ENCODE measurements around the gene DPP6. TPM values are rescaled to one million over a fixed set of nuclear protein-coding genes. Genes with fewer than 3 reads are reported as not detected.

DPP6 gene
- total RNA-seq, 2 experiments from 2014 or later: not detected

- Histone ChIP-seq H2AFZ (ENCODE audit: low read length) (no peak overlapping the region), H3K79me2 (ENCODE audit: insufficient read depth, low read depth, low read length) (no peaks in the 10 kb centered on the region), H3K4me3 (ENCODE audit: low read depth, low read length, poor library complexity, severe bottlenecking) (no peak overlapping the region), H3K4me2 (ENCODE audit: low read length) (no peak overlapping the region), H4K20me1 (ENCODE audit: insufficient read depth, low read length) (no peaks in the 10 kb centered on the region; the same call in 1 of the 2 replicates), H3K4me1 (ENCODE audit: insufficient read depth, low read length, poor library complexity, severe bottlenecking) (no peaks in the 10 kb centered on the region), H3K36me3 (ENCODE audit: insufficient read depth, low read length) (no peaks in the 10 kb centered on the region), H3K9me2 (ENCODE audit: insufficient read depth, low read length) (no peaks in the 10 kb centered on the region), H3K27ac (ENCODE audit: low read depth, low read length, poor library complexity, severe bottlenecking) (no peak overlapping the region), H3K9me3 (ENCODE audit: low read length) (no peaks in the 10 kb centered on the region)
- ChIA-PET CTCF (ENCODE audit: unreplicated experiment) (no interaction called here), POLR2A (no interaction called here)
- intact Hi-C loops (cut with micrococcal nuclease; ENCODE audit: unreplicated experiment): no loop called here
- no peak for DNase-seq (ENCODE audit: low spot score)
- TF ChIP-seq, protein P1, sequence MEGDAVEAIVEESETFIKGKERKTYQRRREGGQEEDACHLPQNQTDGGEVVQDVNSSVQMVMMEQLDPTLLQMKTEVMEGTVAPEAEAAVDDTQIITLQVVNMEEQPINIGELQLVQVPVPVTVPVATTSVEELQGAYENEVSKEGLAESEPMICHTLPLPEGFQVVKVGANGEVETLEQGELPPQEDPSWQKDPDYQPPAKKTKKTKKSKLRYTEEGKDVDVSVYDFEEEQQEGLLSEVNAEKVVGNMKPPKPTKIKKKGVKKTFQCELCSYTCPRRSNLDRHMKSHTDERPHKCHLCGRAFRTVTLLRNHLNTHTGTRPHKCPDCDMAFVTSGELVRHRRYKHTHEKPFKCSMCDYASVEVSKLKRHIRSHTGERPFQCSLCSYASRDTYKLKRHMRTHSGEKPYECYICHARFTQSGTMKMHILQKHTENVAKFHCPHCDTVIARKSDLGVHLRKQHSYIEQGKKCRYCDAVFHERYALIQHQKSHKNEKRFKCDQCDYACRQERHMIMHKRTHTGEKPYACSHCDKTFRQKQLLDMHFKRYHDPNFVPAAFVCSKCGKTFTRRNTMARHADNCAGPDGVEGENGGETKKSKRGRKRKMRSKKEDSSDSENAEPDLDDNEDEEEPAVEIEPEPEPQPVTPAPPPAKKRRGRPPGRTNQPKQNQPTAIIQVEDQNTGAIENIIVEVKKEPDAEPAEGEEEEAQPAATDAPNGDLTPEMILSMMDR (conservative IDR thresholded peaks at IDR 0.05; ENCODE audit: low read length): no peak
- TF ChIP-seq EZH2phosphoT487 (IDR thresholded peaks at IDR 0.05; ENCODE audit: borderline replicate concordance, low read depth, low read length): no peak
- no TSS peak for BruUV-seq (replicated peaks)
These were observed 359.9 kb downstream of the DPP6 start for GRCh38 chr7:154412105-154412504.

DNA sequence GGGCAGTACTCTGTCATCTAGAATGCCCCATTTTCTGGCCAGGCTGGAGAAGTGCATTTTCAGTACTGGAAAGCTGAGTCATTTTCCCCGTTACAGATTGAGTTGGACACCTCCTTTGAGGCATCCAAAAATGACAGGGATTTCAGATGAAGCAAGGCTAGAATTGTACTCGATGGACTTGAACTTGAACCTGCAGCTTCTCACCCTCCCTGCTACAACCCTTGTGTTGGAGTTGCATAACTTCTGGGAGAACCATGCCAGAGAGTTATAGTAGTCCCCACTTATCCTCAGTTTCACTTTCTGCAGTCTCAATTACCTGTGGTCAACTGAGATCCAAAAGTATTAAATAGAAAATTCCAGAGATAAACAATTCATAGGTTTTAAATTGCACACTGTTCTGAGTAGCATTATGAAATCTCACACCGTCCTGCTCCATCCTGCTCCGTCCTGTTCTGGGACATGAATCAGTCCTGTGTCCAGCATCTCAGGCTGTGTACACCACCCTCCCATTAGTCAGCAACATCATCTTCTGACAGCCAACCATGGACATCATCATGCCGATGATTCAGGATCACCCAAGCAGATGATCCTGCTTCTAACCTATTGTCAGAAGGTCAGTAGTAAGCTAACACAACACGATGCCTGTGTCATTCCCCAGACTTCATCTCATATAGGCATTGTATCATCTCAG, 363.7 kb downstream of the DPP6 start:
- POLR2A ChIA-PET: no interaction called here
- DNase-seq (ENCODE audit: low spot score): no peak
- Histone ChIP-seq H3K36me3 (ENCODE audit: insufficient read depth, low read length) (no peaks in the 10 kb centered on the region), H3K27ac (ENCODE audit: low read depth, low read length, poor library complexity, severe bottlenecking) (no peak overlapping the region), H4K20me1 (ENCODE audit: insufficient read depth, low read length) (no peaks in the 10 kb centered on the region; the same call in 1 of the 2 replicates), H3K4me3 (ENCODE audit: low read depth, low read length, poor library complexity, severe bottlenecking) (no peak overlapping the region), H3K9me3 (ENCODE audit: low read length) (no peaks in the 10 kb centered on the region), H2AFZ (ENCODE audit: low read length) (no peak overlapping the region), H3K79me2 (ENCODE audit: insufficient read depth, low read depth, low read length) (no peaks in the 10 kb centered on the region), H3K4me2 (ENCODE audit: low read length) (no peak overlapping the region), H3K4me1 (ENCODE audit: insufficient read depth, low read length, poor library complexity, severe bottlenecking) (no peaks in the 10 kb centered on the region), H3K9me2 (ENCODE audit: insufficient read depth, low read length) (no peaks in the 10 kb centered on the region)
- TF ChIP-seq EZH2phosphoT487 (IDR thresholded peaks at IDR 0.05; ENCODE audit: borderline replicate concordance, low read depth, low read length): no peak
- CTCF ChIA-PET (ENCODE audit: unreplicated experiment): no interaction called here
- intact Hi-C loops (cut with micrococcal nuclease; ENCODE audit: unreplicated experiment): no loop called here
- BruUV-seq (replicated peaks): no TSS peak

DNA sequence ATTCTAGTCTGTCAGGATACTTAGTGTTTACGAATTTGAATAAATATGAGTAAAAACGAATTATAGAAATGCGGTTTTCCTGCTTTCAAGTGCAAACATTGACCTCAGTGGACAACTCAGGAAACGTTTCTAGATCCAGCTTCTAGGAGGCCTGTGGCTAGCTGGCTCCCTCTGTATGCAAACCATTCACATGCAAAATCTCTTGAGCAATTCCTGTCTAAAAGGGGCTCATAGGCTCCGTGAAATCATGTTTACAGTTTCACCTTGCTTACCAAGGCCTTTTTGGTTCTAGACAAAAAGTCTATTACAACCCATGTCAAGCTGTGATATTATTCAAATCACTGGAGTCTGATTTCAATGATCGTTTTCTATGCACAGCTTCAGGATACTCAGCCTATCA, 364.5 kb downstream of the DPP6 start:
- no peaks in the 10 kb centered on the region for H3K4me1 ChIP-seq (ENCODE audit: insufficient read depth, low read length, poor library complexity, severe bottlenecking)
- H3K9me3 ChIP-seq (ENCODE audit: low read length): no peaks in the 10 kb centered on the region
- no peaks in the 10 kb centered on the region for H3K79me2 ChIP-seq (ENCODE audit: insufficient read depth, low read depth, low read length)
- POLR2A ChIA-PET: no interaction called here
- no peaks in the 10 kb centered on the region for H3K36me3 ChIP-seq (ENCODE audit: insufficient read depth, low read length)
- intact Hi-C loops (cut with micrococcal nuclease; ENCODE audit: unreplicated experiment): no loop called here
- no peak for DNase-seq (ENCODE audit: low spot score)
- no peak for TF ChIP-seq EZH2phosphoT487 (IDR thresholded peaks at IDR 0.05; ENCODE audit: borderline replicate concordance, low read depth, low read length)
- TF ChIP-seq, protein P1 (conservative IDR thresholded peaks at IDR 0.05; ENCODE audit: low read length): no peak
- CTCF ChIA-PET (ENCODE audit: unreplicated experiment): no interaction called here
- no peak overlapping the region for H3K27ac ChIP-seq (ENCODE audit: low read depth, low read length, poor library complexity, severe bottlenecking)
- no peak overlapping the region for H3K4me3 ChIP-seq (ENCODE audit: low read depth, low read length, poor library complexity, severe bottlenecking)
- no peaks in the 10 kb centered on the region for H3K9me2 ChIP-seq (ENCODE audit: insufficient read depth, low read length)
- no peak overlapping the region for H2AFZ ChIP-seq (ENCODE audit: low read length)
- BruUV-seq (replicated peaks): no TSS peak
- no peak overlapping the region for H3K4me2 ChIP-seq (ENCODE audit: low read length)
- no peaks in the 10 kb centered on the region; the same call in 1 of the 2 replicates for H4K20me1 ChIP-seq (ENCODE audit: insufficient read depth, low read length)
